SU-DHL-6 (cell line): ENCODE results near the gene NKX1-2.

Source experiments
- EZH2phosphoT487 ChIP-seq: fragments of 200-600 bp; sonication (generic), shearing (Covaris generic); conservative IDR thresholded peaks from 2 replicates; pipeline ENCODE4 v1.6.1; 2018; ENCODE audit warnings: mild to moderate bottlenecking, antibody characterized with exemption, low read length, moderate library complexity, mixed read lengths
- TF ChIP-seq, protein P1 (sequence below): fragments of 200-600 bp; sonication (generic); IDR thresholded peaks from one replicate; pipeline ENCODE4 v1.5.1; 2017; ENCODE audit warnings: antibody characterized with exemption, mild to moderate bottlenecking, low read length, moderate library complexity; ENCODE audit not compliant: insufficient read depth, poor library complexity, severe bottlenecking

GRCh38 chr10:124497196-124497881, 47.5 kb upstream of the NKX1-2 start:
- TF ChIP-seq, protein P1, sequence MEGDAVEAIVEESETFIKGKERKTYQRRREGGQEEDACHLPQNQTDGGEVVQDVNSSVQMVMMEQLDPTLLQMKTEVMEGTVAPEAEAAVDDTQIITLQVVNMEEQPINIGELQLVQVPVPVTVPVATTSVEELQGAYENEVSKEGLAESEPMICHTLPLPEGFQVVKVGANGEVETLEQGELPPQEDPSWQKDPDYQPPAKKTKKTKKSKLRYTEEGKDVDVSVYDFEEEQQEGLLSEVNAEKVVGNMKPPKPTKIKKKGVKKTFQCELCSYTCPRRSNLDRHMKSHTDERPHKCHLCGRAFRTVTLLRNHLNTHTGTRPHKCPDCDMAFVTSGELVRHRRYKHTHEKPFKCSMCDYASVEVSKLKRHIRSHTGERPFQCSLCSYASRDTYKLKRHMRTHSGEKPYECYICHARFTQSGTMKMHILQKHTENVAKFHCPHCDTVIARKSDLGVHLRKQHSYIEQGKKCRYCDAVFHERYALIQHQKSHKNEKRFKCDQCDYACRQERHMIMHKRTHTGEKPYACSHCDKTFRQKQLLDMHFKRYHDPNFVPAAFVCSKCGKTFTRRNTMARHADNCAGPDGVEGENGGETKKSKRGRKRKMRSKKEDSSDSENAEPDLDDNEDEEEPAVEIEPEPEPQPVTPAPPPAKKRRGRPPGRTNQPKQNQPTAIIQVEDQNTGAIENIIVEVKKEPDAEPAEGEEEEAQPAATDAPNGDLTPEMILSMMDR, result no peak
- no peak for TF ChIP-seq EZH2phosphoT487
